Common myeloid progenitor, CD34-positive (primary cell): ENCODE measurements around the gene TMCC3.

ENCODE experiments used
- CTCF ChIA-PET: fragments of 350-600 bp; sonication (Branson Sonifier 250); formaldehyde crosslinking; loops from one replicate; lab custom pipeline; 2021; ENCODE audit warnings: antibody characterized with exemption; lab: Charles Lee
- POLR2A ChIA-PET: fragments of 350-600 bp; sonication (Branson Sonifier 250); formaldehyde crosslinking; loops from one replicate; lab custom pipeline; 2021; ENCODE audit warnings: antibody characterized with exemption; lab: Charles Lee
- DNase-seq, 3 donors: peaks; one replicate each; pipeline versions ENCODE4 v3.0.0 to v3.0.0-alpha.2; 2013
- H3K27ac ChIP-seq, 2 experiments: 1 replicate in 1 of 2; 2 replicates in 1 of 2; pipeline ENCODE4 v1.7.0; 2013; ENCODE audit warnings: inconsistent platforms in 2 of 2, low read length in 2 of 2, mild to moderate bottlenecking in 2 of 2, low read depth in 1 of 2, moderate library complexity in 1 of 2; ENCODE audit not compliant: severe bottlenecking in 2 of 2, insufficient read depth in 1 of 2, poor library complexity in 1 of 2
- H3K27me3 ChIP-seq, 5 experiments: replicated peaks in 2 of 5; 1 replicate in 3 of 5; 2 replicates in 2 of 5; pipeline versions ENCODE4 v1.6.1 to v1.7.0; 2013; ENCODE audit warnings: low read length in 4 of 5, mild to moderate bottlenecking in 2 of 5, moderate library complexity in 2 of 5, inconsistent platforms in 1 of 5; ENCODE audit not compliant: insufficient read depth in 5 of 5, control insufficient read depth in 4 of 5
- H3K36me3 ChIP-seq, 4 experiments: 1 replicate in 2 of 4; 2 replicates in 2 of 4; pipeline versions ENCODE4 v1.6.1 to v1.7.0; 2013; ENCODE audit warnings: low read length in 3 of 4, control low read depth in 1 of 4, mild to moderate bottlenecking in 1 of 4; ENCODE audit not compliant: control insufficient read depth in 4 of 4, insufficient read depth in 4 of 4
- H3K4me1 ChIP-seq, 4 experiments: 1 replicate in 3 of 4; 2 replicates in 1 of 4; pipeline versions ENCODE4 v1.6.1 to v1.7.1; 2013; ENCODE audit warnings: low read length in 3 of 4, mild to moderate bottlenecking in 3 of 4, control low read depth in 1 of 4, inconsistent platforms in 1 of 4, moderate library complexity in 1 of 4; ENCODE audit not compliant: control insufficient read depth in 4 of 4, insufficient read depth in 4 of 4; ENCODE audit errors: control extremely low read depth in 1 of 4
- H3K4me3 ChIP-seq, 7 experiments: 1 replicate in 4 of 7; 2 replicates in 3 of 7; pipeline versions ENCODE4 v1.5.1 to v1.7.0; 2013; ENCODE audit warnings: mild to moderate bottlenecking in 7 of 7, low read length in 6 of 7, moderate library complexity in 6 of 7, inconsistent platforms in 2 of 7, low read depth in 2 of 7, control low read depth in 1 of 7; ENCODE audit not compliant: insufficient read depth in 4 of 7, control insufficient read depth in 1 of 7; ENCODE audit errors: extremely low read depth in 1 of 7
- H3K9me3 ChIP-seq, 5 experiments: 1 replicate in 4 of 5; 2 replicates in 1 of 5; pipeline versions ENCODE4 v1.6.1 to v1.7.1; 2013; ENCODE audit warnings: low read length in 4 of 5, mild to moderate bottlenecking in 2 of 5, inconsistent platforms in 1 of 5, low read depth in 1 of 5, moderate library complexity in 1 of 5; ENCODE audit not compliant: control insufficient read depth in 4 of 5, insufficient read depth in 2 of 5; ENCODE audit errors: control extremely low read depth in 1 of 5
- WGBS: methylation state at CpG from one replicate; pipeline ENCODE4 v1.1.5; 2013; ENCODE audit not compliant: insufficient coverage; 5-methylcytosine and 5-hydroxymethylcytosine counted together

Gene TMCC3

GRCh38 chr12:94620621-94621020 is 29.7 kb downstream of the TMCC3 start:
- peaks cover 0 to 10% (median 4%) of the 10 kb centered on the region in 4 experiments for H3K4me1 ChIP-seq
- ChIA-PET CTCF (interaction anchor here (1.8 kb wide), 1 partner anchor 10 kb away, joined by 4 read pairs; no protein-coding TSS in a partner anchor), POLR2A (interaction anchor here (0.5 kb wide), 1 partner anchor 330 kb away, joined by 5 read pairs; no protein-coding TSS in a partner anchor)
- DNase-seq, result no peak
- H3K9me3 ChIP-seq, result peaks cover 0 to 4% (median 0%) of the 10 kb centered on the region in 5 experiments
- no peak overlapping the region for H3K4me3 ChIP-seq
- no CpG with 5 or more reads among the region's 3 CpGs for WGBS
- H3K27ac ChIP-seq, result no peak overlapping the region
- H3K27me3 ChIP-seq, result no peaks in the 10 kb centered on the region
- H3K36me3 ChIP-seq, result no peaks in the 10 kb centered on the region

DNA sequence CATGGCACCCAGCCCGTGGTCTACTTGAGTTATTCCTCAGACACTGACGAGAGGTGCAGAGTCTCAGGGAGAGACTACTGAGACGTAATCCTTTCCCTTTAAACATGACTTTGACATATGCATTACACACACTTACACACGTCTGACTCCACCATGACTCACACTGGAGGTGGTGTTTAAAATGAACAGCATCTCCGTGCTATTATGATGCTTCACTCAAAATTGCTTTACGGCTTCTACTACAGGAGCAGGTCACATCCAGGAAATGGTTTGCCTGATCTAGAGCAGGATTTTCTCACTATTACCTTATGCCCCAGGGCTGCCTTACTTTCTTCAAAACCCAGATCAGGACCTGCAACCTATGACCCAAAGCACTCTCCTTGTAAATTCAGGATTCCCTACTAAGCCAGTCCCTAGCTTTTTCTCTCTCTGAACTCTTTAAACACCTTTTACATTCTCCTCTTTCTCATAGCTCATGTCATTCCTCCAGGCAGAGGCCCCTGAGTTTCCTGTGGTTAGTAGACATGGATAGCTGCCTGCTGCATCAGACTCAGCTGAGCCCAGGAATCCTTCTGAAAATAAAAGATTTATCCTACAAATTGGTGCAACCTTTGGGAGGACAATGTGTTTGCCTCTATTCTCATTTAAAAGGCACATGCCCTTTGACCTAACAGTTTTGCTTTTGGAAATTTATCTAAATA is 31.2 kb downstream of the TMCC3 start:
- no peak overlapping the region for H3K27ac ChIP-seq
- H3K27me3 ChIP-seq, result no peaks in the 10 kb centered on the region
- H3K36me3 ChIP-seq, result no peaks in the 10 kb centered on the region
- peaks cover 0 to 11% (median 4%) of the 10 kb centered on the region in 4 experiments for H3K4me1 ChIP-seq
- DNase-seq, result peak in 1 of 3 donors; percentile 15
- ChIA-PET CTCF (interaction anchor here (1.0 to 2.1 kb wide), 2 partner anchors 10 to 22 kb away, joined by 3 to 4 read pairs; no protein-coding TSS in a partner anchor), POLR2A (interaction anchor here (0.7 kb wide), 1 partner anchor 33 kb away, joined by 3 read pairs; no protein-coding TSS in a partner anchor)
- H3K4me3 ChIP-seq, result no peak overlapping the region
- peaks cover 0 to 2% (median 0%) of the 10 kb centered on the region in 5 experiments for H3K9me3 ChIP-seq
- WGBS, result 92% methylated on average over 5 of the region's 6 CpGs

- Histone ChIP-seq H3K27me3 (no peaks in the 10 kb centered on the region), H3K9me3 (no peaks in the 10 kb centered on the region), H3K27ac (no peak overlapping the region), H3K4me1 (peaks cover 0 to 11% (median 3%) of the 10 kb centered on the region in 4 experiments), H3K36me3 (no peaks in the 10 kb centered on the region), H3K4me3 (no peak overlapping the region)
- DNase-seq, result no peak
- POLR2A ChIA-PET, result no interaction called here
- CTCF ChIA-PET, result interaction anchor here (1.0 kb wide), 1 partner anchor 13 kb away, joined by 3 read pairs; no protein-coding TSS in a partner anchor
- 87% methylated on average over 3 of the region's 3 CpGs for WGBS
Measured at GRCh38 chr12:94617101-94617500, 33.3 kb downstream of the TMCC3 start.

DNA sequence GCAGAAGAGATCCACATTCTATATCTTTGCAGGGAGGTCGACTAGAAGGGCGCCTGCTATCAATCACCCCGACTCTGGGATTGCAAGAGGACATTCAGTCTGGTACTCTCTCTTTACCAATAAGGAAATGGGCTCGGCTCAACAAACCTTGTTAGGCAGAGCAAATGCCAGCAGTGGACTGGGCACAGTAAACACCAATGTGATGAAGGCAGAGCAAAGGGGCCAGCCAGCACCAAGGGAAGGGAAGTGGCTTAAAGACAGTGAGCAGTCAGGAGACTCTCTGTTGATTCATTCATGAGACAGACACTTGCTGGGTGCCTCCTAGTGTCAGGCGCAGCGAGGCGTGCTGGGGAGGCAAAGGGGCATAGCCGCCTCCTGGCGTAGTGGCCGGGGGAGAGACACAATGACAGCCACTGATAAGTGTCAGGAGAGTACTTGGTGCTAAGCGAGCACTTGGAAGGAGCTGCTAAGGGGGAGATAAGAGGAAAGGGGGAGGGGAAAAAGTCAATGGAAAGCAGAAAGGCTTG is 34.1 kb downstream of the TMCC3 start:
- no peaks in the 10 kb centered on the region for H3K36me3 ChIP-seq
- ChIA-PET CTCF (interaction anchor here (1.0 kb wide), 1 partner anchor 14 kb away, joined by 3 read pairs; no protein-coding TSS in a partner anchor), POLR2A (no interaction called here)
- no peak for DNase-seq
- H3K4me1 ChIP-seq, result peaks cover 0 to 2% (median 0%) of the 10 kb centered on the region in 4 experiments
- 93% methylated on average over 11 of the region's 11 CpGs for WGBS
- no peaks in the 10 kb centered on the region for H3K27me3 ChIP-seq
- H3K4me3 ChIP-seq, result no peak overlapping the region
- H3K9me3 ChIP-seq, result no peaks in the 10 kb centered on the region
- H3K27ac ChIP-seq, result no peak overlapping the region

DNA sequence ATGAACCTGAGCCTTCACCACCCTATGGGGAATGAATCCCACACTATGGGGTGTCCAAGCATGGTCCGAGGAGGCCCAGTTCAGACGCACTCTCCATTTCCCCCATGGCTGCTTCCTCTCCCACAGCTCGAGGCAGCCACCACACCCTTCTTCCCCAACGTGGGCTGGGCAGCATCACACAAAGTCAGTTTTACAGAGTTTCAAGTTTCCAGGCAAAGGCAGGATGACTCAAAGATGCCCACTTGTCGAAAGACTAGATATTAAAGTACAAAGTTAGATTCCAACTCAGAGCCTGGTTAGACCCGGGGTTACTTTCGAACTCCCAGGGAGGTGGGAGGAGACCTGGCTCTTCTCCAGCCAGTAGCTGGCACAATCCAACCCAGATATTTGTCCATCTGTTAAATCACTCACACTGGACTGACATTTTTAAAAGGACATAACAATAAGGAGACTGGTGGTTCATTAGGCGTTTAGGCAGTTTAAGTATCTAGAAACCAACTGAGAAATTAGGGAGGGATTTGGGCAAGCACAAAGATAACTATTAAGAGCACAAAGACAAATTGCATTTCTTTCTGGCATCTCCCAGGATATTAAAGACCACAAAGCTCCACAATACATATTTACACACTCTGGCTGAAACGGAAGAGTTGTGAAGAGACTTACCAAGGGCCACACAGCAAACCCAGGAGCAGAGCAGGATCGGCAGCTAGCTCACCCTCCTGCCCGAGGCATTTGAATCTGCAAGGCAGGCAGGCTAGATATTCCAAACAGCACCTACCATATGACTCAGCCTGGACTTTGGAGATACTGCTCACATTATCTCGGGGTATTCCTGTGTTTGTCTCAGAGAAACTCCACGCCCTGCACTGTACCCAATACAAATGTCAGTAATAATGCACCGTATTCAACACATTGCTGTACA is 34.8 kb downstream of the TMCC3 start:
- peaks cover 0 to 1% (median 0%) of the 10 kb centered on the region in 4 experiments for H3K4me1 ChIP-seq
- H3K27ac ChIP-seq, result no peak overlapping the region
- H3K4me3 ChIP-seq, result no peak overlapping the region
- 88% methylated on average over 13 of the region's 14 CpGs for WGBS
- H3K36me3 ChIP-seq, result no peaks in the 10 kb centered on the region
- CTCF ChIA-PET, result interaction anchor here (0.6 to 1.4 kb wide), 2 partner anchors 11 to 57 kb away, joined by 3 to 4 read pairs; no protein-coding TSS in a partner anchor
- no peaks in the 10 kb centered on the region for H3K27me3 ChIP-seq
- POLR2A ChIA-PET, result no interaction called here
- no peaks in the 10 kb centered on the region for H3K9me3 ChIP-seq
- DNase-seq, result no peak

DNA sequence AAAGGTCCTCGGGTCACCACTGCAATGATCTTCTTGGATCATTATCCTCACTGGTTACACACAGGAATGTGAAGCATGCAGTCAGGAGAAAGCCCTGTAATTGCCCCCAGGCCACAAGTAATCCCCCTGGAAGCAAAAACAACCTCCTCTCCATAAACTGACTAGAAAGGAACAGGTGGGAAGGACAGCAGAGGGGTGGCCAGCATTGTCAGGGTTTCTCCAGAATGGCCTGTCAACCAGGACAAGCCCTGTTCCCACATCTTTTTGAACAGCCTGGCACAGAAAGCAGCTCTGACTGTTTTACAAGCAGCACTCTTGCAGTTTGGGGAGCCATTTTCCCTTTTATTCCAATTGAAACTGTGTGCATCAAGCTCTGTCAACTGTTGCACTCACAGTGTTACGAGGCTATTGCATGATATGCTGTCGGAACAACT is 36.1 kb downstream of the TMCC3 start:
- DNase-seq, result no peak
- H3K4me1 ChIP-seq, result peaks cover 0 to 1% (median 0%) of the 10 kb centered on the region in 4 experiments
- no peak overlapping the region for H3K27ac ChIP-seq
- WGBS, result 92% methylated on average over 3 of the region's 3 CpGs
- no peaks in the 10 kb centered on the region for H3K9me3 ChIP-seq
- CTCF ChIA-PET, result interaction anchor here (0.6 to 1.4 kb wide), 3 partner anchors 10 to 56 kb away, joined by 3 to 4 read pairs (median 3); no protein-coding TSS in a partner anchor
- POLR2A ChIA-PET, result no interaction called here
- no peaks in the 10 kb centered on the region for H3K36me3 ChIP-seq
- no peaks in the 10 kb centered on the region for H3K27me3 ChIP-seq
- no peak overlapping the region for H3K4me3 ChIP-seq
